Measurements from ENCODE around the gene CDYL.

The CDYL gene, protein sequence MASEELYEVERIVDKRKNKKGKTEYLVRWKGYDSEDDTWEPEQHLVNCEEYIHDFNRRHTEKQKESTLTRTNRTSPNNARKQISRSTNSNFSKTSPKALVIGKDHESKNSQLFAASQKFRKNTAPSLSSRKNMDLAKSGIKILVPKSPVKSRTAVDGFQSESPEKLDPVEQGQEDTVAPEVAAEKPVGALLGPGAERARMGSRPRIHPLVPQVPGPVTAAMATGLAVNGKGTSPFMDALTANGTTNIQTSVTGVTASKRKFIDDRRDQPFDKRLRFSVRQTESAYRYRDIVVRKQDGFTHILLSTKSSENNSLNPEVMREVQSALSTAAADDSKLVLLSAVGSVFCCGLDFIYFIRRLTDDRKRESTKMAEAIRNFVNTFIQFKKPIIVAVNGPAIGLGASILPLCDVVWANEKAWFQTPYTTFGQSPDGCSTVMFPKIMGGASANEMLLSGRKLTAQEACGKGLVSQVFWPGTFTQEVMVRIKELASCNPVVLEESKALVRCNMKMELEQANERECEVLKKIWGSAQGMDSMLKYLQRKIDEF

GRCh38 chr6:4776131-4776492 lies at the start of gene CDYL:
CDYL (plus strand) TSS chr6:4776404; CDS start chr6:4776784, 380 bp downstream.
- DNase-seq: peak; percentile 60

DNA sequence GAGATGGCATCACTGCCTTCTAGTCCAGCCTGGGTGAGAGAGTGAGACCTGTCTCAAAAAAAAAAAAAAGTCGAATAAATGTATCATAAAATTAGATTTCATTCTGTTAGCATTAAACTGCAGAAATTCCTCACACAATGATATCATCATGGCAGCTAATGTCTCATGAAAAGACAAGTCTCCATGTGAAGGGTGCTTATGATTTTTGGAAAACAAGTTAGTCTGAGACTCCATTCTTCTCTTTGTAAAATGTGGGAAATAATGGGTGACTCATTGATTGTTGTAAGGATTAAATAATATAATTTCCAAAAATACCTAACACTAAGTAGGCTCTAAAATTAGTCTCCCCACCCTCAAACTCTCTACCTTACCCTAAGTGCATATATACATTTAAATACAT lies 49.6 kb upstream of the CDYL start:
- no peak for DNase-seq

DNA sequence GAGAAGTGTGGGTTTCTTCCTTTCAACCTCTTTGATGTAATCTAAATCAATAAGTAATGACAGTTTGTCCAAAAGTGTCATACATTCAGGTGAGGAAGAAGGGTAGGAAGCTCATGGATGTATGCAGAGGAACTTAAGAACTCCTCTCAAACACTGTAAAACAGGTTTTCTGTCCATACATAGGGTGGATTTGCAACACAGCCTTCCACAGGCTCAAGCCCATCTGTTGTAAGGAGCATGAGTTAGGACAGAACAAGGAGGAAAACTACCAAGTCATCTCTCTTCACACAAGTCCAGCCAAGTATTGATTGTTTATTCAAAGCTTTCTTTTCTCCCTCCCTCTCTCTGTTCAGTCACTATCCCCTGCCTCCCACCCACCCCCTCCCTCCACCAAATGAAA lies 49.0 kb upstream of the CDYL start:
- no peak for DNase-seq

GRCh38 chr6:4727671-4728435 lies 48.4 kb upstream of the CDYL start:
- DNase-seq: no peak

GRCh38 chr6:4728436-4728769 lies 47.8 kb upstream of the CDYL start:
- DNase-seq: no peak

- no peak for DNase-seq
These were observed 47.3 kb upstream of the CDYL start for GRCh38 chr6:4728926-4729325.

GRCh38 chr6:4731996-4732395 lies 44.2 kb upstream of the CDYL start:
- no peak for DNase-seq

DNA sequence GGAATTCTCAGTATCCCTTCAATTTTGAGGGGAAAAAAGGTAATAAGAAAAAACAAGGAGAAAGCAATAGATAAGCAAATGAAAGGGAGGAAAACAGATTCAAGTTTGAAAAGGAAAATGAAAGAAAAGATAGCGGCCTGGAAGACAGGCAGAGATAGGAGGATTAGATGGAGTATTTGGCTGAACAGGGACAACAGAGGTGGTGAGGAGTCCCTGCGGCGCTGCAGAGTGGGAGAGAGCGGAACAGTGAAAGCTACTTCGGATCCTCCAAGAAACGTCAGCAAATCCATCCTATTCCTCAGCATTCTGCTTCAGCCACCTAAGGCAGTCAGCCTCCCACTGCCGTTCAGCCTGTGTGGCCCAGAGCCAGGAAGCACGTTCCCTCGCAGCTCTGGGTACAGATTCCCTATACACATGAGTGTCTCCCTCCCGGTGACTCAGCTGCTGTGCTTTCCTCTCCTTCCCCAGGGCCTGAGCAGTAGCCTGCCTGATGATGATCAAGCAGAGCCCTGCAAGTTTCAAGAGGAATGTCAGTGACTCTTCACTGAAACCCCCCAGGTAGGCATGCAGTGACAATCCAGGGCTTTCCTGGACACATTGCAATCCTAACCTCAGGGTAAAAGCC lies 43.4 kb upstream of the CDYL start:
- DNase-seq: peak; percentile 88

- no peak for DNase-seq
These were observed 39.8 kb upstream of the CDYL start for GRCh38 chr6:4736371-4736873.

GRCh38 chr6:4740032-4740431 lies 36.2 kb upstream of the CDYL start:
- no peak for DNase-seq

- no peak for DNase-seq
These were observed 33.1 kb upstream of the CDYL start for GRCh38 chr6:4743062-4743461.

DNA sequence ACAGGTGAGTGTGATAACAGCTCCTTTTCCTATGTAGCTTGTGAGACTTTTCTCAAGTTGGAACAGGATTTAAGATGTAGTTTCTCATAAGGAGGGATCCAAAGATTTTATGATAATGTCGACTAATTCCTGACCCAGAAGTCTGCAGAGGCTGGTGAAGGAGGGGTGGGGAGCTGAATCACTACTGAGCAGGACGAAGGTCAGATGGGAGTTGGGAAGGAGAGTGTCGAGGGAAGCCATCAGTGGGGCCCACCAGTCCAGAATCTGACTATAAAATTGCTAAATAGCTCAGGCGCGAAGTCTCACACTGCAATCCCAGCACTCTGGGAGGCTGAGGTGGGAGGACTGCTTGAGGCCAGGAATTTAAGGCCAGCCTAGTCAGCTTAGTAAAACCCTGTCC lies 32.3 kb upstream of the CDYL start:
- no peak for DNase-seq

DNA sequence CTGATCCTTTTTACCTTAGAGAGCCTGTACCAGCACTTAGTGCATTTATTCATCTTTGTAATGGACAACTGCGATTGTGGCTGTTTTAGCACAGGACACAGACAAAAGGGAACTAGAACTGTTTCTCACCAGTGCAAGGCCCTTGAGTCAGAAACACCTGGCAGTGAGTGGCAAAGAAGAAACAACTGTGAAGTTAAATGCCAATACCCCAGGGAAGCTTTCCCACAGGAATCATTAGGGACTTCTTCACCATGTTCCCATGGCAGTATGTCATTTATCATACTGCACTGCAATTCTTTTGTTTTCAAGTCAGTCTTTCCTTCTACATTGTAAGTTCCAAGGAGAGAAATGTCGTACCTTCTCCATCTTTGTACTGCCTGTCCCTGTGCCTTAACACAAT lies 28.6 kb upstream of the CDYL start:
- DNase-seq: no peak

DNA sequence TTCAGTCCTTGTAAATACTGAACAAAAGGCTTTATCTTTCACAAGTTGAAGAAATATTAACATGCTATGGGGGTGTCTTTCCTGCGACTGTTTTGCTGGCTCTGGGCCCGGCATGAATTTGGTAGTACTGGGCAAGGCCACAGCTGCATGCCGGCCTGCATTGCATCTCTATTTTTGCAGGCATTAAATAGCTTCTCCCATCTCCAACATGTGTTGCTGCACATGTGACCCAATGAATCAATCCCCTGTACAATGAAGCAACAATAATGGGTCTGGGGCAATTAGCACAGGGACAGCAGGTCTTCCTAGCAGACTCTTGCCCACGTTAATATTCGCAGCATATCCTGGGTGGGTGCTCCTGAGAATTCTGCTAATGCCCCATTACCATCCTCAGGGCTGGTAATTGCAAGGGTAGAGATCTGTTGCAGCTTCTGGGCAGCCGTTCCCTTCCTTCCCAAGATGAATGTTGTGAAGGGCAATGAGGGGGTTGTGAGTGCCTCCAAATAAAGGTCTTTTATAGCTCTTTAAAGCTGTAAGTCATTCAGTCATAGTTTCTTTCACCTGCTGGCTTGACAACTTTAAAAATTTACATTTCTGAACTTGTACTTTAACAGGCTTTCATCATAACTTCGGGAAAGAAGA lies 24.3 kb upstream of the CDYL start:
- DNase-seq: no peak

DNA sequence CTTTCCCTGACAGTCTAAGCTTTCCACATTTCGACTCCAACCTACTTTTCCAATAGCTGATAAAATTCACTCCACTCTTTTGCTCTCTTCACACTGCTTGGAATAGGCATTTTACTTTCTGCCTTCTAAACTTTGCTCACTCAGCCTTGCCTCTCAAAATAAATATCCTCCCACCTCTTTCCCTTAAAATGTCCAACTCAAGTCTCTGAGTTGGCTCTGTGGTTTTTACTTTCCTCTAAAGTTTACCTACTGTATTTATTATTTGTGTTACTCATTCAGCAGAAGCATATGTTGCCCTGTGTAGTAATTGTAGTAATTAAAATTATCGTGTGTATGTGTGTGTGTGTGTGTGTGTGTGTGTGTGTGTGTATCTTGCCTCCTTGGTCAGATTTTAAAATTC lies 20.0 kb upstream of the CDYL start:
- DNase-seq: peak; percentile 11

- DNase-seq: no peak
These were observed 16.2 kb upstream of the CDYL start for GRCh38 chr6:4759997-4760396.

DNA sequence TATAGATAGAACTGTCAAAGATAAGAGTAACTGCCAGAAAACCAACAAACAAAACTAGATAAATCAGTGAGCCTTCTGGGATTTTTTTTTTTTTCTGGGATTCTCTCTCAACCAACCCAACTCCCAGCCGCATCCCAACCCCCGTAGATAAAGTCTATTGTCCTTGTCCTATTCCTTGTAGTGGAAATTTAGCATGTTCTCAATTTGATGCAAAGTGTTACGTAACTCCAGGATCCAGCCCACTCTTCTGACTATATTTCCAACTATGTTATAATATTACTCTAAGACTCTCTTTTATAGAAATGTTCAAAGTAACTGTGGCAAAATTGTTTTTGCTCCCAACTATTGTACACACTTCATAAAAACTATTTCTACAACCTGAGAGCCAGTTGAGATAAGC lies 15.4 kb upstream of the CDYL start:
- DNase-seq: no peak

DNA sequence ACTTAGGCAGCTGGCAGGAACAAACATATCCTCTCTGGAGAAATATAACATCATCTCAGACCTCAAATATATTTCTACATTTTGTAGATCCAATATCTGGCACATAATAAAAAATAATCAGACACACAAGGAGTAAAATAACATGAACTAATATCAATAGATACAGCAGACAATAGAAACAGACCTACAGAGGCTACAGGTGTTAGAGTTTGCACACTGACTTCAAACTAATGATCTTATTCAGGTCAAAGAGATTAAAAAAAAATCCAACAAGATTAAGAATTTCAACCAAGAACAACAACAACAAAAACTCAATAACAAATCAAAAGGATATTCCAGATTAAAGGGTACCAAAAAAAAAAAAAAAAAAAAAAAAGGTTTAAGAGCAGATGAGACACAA lies 13.9 kb upstream of the CDYL start:
- no peak for DNase-seq

DNA sequence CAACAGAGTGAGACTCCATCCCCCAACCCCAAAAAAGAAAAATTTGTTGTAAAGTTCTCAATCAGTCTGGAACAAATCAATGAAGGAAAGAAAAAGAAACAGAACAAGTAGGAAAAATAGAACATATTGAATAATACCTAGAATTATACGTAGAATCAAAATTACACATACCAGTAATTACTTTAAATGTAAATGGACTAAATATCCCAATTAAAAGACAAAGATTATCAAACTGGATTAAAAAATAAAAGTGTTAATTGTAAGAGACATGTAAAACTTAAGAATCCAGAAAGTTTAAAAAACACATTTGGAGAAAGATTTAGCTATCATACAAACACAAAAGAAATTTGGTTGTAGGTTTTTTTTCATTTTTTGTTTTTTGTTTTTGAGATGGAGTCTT lies 12.3 kb upstream of the CDYL start:
- no peak for DNase-seq

DNA sequence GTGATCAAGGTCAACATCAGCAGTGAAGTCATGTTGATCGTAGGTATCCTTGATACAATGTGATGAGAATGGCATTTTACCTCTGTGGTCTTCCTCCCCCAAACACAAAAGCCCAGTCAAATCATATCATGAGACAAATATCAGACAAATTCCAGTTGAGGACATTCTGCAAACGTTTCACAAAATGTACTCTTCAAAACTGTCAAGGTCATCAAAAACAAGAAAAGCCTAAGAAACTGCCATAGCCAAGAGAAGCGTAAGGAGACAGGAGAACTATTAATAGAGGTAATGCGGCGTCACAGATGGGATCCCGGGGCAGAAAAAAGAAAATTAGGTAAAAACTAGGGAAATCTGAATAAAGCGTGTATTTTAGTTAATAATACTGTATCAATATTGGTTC lies 7.4 kb upstream of the CDYL start:
- DNase-seq: no peak

GRCh38 chr6:4772750-4773149 lies 3.5 kb upstream of the CDYL start:
- DNase-seq: no peak

DNA sequence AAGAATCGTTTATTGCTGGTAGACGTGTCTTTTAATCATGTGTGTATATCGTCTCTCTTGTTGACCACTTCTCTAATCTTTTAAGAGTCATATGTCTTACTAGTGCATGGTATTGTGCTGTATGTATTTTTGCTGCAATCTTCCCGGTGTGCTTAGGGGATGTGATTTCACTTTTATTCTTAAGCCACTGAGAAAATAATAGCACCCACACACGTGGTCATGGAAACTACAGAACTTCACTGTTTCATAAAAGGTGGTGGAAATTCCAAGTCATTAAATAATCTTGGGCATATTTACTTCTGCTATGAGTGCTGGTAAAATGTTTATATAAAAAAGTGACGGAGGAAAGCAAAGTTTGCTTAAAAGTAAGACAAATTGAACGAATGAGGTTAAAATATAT lies 3.0 kb upstream of the CDYL start:
- no peak for DNase-seq

- DNase-seq: no peak
These were observed 1.9 kb upstream of the CDYL start for GRCh38 chr6:4774296-4774695.

Measured in kidney glomerular epithelial cell (primary cell).